HTERT RPE-1 (cell line): ENCODE results near the gene GATAD2B.
"Not testable (repeated sequence)": the region's sequence is repeated elsewhere in the genome, so short reads cannot be mapped to it uniquely, and the experiment has no call there.

Experiments
- in situ Hi-C: fragments of 300-500 bp; cut with MboI; formaldehyde crosslinking; loops from 4 replicates; pipeline ENCODE4 v1.14.3; 2020; ENCODE audit warnings: low sequenced_read_pairs

The GATAD2B gene

DNA sequence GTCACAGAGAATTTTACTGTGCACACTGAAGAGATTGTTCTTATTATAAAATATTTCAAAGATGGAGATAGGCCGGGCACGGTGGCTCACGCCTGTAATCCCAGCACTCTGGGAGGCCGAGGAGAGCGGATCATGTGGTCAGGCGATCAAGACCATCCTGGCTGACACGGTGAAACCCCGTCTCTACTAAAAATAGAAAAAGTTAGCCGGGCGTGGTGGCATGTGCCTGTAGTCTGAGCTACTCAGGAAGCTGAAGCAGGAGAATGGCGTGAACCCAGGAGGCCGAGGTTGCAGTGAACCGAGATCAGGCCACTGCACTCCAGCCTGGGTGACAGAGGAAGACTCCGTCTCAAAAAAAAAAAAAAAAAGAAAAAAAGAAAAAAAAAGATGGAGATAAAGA lies 82.0 kb downstream of the GATAD2B start:
- in situ Hi-C loops, result not testable (repeated sequence)

DNA sequence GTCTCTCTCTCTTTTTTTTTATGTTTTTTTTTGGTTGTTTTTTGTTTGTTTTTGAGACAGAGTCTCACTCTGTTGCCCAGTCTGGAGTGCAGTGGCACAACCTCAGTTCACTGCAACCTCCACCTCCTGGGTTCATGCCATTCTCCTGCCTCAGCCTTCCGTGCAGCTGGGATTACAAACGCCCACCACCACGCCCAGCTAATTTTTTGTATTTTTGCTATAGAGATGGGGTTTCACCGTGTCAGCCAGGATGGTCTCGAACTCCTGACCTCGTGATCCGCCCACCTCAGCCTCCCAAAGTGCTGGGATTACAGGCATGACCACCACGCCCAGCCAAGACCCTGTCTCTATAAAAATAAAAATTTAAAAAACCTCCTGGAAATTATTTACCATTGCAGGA lies 88.8 kb downstream of the GATAD2B start:
- in situ Hi-C loops, result not testable (repeated sequence)

DNA sequence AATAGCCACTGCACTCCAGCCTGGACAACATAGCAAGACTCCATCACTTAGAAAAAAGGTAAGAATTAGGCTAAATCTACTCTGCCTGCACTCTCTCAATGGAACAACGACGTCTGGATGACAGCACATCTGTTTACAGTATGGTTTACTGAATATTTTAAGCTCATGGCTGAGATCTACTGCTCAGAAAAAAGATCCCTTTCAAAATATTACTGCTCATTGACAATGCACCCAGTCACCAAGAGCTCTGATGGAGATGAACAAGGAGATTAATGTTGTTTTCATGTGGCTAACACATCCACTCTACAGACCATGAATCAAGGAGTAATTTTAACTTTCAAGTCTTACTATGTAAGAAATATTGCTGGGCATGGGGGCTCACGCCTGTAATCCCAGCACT lies 89.6 kb downstream of the GATAD2B start:
- in situ Hi-C loops, result no loop called here

DNA sequence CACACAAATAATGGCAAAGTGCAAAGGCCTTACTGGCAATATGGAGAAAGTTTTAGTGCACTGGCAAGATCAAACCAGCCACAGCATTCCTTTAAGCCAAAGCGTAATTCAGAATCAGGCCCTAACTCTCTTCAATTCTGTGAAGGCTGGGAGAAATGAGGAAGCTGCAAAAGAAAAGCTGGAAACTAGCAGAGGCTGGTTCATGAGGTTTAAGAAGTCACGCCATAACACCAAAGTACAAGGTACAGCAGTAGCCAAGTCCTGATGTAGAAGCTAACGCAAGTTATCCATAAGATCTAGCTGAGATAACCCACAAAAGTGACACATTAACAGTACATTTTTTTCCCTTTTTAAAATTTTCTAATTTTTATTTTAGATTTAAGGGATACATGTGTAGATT lies 90.5 kb downstream of the GATAD2B start:
- in situ Hi-C loops, result no loop called here

DNA sequence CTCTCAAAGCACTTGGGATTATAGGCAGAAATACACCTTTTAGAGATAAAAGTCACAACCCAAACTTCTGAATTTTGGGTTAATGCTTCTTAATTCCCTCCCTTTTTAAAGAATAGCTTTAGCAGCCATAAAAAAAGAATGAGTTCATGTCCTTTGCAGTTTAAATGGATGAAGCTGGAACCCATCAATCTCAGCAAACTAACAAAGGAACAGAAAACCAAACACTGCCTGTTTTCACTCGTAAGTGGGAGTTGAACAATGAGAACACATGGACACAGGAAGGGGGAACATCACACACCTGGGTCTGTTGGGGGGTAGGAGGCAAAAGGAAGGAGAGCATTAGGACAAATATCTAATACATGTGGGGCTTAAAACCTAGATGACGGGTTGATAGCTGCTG lies 91.7 kb downstream of the GATAD2B start:
- in situ Hi-C loops, result no loop called here

DNA sequence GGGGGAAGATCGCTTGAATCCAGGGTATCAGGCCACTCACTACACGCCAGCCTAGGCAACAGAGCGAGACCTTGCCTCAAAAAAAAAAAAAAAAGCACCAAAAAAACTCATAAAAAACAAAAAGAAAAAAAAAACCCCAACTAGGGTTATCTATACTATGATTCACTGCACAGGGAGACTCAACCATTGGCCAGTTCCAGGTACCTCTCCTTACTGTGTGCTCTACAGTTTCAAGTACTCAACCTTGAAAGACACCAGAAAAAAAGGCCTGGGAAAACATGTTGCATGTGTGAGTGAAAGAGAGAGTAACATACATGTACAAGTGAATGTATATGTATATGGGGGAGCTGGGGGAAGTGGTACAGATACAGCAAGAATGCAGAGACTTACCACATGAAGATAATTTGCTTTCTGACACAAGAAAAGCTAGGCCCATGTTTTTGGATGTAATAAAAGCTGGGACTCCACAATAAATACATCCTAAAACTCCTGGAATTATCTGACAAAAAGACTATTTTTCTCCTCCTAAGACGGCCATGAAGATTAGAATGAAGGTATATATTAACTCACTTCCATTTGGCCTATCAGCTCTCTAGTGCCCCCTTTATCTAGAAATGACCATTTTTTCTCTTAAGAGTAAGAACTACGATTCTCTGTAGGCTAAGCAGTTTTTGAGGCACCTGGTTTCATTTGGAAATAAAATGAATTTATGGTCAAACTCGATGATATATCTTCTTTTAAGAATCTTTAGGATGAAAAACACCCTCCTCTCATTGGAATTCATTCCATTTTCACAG lies 95.4 kb downstream of the GATAD2B start:
- in situ Hi-C loops, result no loop called here

DNA sequence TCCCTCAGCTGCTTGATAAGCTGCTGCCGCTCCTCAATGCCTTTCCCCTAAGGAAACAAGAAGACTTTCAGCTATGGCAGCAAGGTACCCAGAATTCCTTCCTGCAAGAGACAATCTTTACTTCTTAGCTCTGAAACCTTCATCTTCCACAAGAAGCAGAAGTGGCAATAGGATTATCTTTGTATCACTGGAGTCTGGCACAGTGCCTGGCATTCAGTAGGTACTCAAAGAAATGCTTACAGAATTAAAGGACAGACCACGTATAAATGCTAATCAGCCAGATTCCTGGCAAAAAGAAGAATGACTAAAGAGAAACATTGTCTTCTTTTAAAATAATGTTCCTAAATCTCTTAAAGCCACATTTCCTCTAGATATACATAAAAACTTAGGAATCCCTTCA lies 103.9 kb downstream of the GATAD2B start:
- in situ Hi-C loops, result no loop called here

DNA sequence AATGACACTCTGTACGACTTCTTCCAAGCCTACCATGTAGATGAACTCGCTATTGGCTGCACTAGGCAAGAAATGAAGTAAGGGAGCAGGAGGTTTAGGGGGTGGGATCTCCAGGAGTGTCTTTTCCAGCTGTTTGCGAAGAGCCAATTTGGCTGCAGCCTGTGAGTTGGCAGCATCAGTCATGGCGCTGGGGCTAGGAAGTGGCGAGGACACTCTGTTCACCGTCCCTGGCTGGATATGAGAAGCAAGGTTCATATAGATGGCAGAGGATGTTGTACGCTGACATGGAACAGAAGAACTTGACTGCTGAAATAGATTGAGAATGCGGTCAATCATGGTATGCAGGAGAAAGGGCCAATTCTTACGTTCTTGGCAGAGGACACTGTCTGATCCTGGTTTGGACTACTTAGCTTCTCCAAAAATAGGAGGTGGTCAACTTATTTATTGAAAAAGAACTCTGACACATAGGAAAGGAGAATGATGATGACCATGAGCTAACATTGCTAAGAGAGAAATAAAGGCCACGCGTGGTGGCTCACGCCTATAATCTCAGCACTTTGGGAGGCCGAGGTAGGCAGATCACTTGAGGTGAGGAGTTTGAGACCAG lies 106.4 kb downstream of the GATAD2B start:
- in situ Hi-C loops, result no loop called here

DNA sequence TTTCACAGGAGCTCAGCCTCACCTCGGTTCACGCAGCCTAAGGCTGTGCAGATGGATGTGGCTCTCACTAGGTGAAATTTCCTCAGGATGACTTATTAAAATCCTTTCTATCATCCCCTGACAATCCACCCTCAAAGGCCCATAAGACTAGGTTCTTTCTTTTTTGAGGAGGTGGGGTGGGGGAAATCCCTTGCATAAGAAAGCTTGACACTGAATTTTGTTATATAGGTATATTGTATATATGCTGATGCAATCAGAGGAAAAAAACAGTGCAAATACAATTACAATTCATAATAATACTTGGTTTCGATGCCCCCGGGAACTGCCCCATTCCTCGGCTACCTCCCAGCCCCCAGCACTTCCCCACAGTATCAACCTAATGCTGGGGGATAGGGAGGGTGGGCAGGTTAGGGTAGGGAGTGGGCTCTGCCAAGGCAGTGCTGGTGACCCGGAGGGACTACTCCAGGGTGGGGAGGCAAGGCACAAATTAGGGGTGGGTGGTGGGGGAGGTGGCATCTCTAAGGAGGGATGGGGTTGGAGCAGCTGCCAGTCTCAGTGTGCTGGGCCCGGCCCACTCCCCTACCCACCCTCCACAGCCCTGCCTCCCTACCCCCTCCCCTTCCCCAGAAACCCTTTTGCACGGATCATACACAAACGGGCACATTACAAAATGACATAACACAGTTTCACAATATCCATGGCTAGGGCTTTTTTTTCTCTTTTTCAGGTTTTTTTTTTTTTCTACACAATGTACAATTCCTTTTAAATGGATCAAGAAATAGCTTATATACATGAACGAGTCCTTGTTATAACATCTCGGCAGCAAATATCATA lies 116.7 kb downstream of the GATAD2B start:
- in situ Hi-C loops, result no loop called here

DNA sequence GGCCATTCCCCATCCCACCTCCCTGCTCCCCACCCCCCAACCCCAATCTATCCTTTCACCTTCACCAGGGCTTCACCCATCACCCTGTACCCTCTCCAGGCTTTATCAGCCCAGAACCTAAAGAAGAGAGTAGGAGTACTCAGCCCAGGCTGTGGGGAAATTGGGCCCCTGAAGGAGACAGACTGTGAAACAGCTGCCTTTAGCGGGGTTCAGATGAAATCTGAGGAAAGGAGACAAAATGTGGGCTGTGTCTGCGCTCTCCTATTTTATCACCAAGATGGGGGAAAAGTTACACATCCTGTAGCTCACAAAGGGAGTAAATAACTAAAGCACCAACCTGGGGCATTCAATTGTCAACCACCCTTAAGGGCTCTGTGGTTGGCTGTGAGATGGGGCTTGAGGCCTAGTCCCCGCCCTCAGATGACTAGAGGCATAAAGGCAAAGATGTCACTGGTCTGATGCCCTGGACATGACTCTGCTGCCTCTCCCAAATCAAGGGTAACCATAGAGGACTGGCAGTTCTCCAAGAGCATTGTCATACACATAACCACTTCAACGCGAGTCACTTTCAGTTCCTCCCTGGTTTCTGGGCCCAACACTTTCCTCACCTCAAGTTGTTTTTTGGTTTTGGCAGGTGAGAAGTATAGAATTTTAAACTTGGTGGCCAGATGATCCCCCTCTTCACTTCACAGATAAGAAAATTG lies 117.6 kb downstream of the GATAD2B start:
- in situ Hi-C loops, result no loop called here

DNA sequence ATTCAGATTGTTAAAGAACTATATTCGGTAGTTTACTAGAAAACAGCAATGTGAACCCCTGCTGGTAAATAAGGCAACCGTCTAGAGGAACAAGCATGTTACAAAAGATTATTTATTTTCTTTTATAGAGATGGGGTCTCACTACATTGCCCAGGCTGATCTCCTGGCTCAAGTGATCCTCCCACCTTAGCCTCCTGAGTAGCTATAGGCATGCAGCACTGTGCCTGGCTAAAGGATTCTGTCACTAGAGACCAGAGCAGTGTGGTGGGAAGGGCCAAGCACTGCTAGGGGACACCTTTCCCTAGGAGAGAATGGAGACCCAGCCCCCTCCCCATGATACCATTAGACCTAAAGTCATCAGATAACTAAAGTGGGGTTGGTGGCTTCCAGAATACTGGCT lies 118.7 kb downstream of the GATAD2B start:
- in situ Hi-C loops, result no loop called here

DNA sequence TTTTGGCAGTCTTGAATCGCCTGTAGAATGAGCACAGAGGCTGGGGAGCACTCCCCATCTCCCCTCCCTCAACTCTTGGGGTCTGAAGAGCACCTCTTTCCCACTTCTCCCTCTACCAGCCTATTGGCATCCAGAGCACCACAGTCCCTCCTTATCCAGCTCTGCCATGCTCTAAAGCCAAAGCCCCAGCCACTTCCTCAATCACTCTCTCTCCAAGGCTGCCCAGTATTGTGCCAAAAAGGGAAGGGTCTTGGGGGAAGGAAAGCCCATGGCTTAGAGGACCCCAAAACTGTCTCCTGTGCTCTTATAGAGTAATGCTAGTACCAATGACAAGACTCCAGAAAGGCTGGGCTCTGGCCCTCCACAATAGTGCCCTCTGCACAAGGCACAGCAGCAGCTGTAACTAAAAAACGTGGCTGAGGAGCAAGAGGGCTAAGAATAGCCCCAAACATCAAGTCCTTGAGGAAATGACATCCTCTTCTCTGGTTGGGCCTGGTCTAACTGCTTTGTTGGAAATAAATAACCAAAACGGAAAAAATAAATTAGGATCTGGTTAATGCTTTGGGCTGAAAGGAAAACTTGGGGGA lies 119.2 kb downstream of the GATAD2B start:
- in situ Hi-C loops, result no loop called here

DNA sequence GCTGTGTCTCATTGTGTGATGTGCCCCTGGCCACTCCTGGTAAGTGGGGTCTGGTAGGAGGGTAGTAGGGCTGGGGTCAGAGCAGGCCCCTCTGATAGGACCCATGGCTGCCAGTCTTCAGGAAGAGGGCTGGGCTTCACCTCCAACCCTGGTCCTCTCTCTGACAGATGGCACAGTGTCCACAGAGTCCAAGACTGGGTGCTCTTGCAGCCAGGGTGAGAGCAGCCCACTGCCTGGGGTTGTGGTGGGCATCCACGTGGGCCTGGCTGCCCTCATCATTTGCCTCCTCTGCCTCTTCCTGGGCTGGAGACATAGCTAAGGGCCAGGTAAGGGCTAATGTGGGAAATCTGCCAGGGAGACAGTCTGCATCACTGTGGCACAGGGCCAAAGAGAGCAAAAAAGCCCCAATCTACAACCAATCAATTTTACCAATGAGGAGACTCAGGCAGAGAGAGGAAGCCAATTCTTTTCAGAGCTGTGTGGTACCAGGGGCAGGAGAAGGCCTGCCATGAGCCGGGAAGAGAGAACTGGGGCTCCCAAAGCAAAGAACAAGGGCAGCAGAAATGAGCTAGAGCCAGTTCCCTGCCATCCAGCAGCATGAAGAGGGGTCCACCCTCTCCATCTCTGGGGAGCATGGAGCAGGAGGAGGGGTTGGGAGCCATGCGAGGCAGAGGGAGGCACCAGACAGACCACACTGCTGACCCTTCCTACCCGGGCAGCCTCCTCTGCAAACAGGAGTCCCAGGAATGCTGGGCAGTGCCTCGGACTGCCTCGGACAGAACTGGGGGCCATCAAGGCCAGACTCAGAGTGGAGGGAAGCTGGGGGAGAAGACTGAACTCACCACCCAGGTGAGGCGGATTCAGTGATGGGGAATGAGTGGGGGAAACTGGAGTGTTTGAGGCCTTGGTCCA lies 120.7 kb downstream of the GATAD2B start:
- in situ Hi-C loops, result no loop called here

DNA sequence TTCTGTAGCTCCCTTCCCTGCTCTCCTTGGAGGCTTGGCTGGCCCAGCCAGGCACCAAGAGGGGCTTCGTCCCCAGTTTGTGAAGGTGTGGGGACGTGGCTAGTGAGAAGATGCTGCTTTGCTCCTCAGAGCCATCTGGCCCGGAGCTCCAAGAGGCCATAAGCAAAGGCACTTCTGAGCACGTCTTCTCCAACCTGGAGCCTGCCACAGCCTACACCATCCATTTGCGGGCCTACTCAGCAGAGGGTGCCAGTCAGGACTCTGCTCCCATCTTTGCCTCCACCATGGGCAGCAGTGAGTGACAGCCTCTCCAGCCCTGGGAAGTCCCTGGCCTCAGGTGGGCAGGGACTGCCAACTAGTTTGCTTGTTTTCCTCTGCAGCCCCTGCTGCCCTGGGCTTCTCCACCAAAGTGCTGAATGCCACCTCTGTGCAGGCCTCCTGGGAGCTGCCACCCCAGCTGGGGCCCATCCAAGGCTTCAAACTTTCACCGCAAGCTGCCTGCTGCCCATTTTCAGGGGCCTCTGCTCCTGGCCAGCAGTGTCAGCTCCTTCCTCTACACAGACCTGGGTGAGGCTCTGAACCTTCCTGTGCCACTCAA lies 121.6 kb downstream of the GATAD2B start:
- in situ Hi-C loops, result no loop called here

DNA sequence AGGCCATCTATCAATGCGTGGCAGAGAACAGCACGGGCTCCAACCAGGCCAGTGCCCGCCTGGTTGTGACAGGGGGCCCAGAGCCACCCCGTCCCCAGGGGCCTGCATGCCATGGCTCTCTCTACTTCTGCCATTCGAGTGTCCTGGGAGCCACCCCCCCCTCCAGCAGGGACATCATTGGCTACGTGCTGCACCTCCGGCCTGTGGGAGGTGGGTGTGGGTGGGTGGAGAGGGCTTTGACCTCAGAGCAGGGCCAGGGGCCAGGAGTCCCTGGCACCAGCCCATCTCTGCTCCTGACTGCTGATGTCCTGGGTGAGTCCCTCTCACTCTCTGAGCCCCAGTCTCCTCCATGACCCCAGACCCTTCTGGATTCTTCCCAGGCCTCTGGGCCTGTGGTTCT lies 122.3 kb downstream of the GATAD2B start:
- in situ Hi-C loops, result no loop called here

DNA sequence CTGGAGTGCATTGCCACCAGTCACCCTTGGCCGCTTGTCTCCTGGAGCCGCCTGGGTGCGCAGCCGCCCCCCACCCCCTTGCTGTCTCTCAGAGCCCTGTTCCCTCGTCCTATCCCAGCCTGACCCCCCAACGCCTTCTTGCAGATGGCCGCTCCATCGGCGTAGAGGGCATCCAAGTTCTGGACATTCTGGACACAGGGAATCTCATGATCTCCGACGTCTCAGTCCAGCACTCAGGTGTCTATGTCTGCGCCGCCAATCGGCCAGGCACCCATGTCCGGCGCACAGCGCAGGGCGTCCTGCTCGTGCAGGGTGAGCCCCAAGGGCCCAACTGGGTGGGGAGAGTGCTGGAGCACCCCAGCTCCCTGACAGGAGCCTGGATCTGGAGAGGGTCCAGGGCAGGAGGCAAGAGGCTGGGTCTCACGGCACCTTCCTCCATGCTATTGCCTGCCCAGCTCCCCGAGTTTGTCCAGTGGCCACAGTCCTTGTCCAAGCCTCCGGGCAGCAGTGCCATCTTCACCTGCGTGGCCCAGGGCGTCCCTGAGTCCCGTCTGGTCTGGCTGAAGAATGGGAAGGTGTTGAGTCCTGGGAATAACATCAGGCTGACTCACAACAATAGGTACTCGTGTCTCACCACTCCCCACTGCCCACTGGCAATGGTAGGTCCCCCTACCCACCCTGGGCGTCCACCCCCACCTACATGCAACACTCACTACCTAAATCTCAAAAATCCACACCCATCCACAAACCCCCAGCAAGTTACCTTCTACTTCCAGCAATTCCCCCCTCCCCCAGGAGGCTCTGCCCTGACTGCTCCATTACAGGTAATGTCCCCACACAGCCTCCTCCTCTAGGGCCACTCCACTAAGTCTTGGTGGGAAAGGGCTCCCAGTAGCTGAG lies 123.0 kb downstream of the GATAD2B start:
- in situ Hi-C loops, result no loop called here

DNA sequence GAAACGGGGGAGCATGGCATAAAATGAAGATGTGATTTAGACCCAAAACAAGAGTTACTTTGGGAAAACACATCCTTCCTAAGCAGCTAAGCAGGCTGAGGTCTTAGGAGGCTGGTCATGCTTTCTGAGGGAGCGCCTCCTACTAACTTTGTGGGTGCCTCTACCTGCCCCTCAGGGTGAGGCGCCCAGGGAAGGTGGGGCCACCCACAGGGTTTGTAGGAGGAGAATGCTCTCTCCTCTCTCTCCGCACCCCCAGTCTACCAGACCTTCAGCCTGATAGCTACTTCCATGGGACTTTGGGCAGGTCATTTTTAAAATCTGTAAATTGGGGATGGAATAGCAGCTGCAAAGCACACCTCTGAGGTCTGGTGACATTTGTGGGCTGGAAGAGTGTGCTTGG lies 123.8 kb downstream of the GATAD2B start:
- in situ Hi-C loops, result no loop called here

DNA sequence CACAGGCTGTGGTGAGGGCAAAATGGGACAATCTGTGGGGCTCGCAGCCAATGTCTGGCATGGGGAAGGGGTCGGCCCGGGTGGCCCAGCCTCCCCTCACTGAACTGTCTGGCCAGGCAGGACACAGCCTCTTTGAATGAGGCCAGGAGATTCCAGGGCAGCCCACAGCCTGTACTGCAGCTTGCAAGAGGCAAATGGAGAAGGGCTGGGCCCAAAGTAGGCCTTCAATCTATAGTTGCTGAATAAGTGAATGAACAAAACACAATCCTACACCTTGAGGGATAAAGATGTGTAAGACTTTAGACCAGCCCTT lies 124.3 kb downstream of the GATAD2B start:
- in situ Hi-C loops, result no loop called here
